ENCODE results near the gene DCAF8L2.
"Not testable (repeated sequence)": the region's sequence is repeated elsewhere in the genome, so short reads cannot be mapped to it uniquely, and the experiment has no call there.

DCAF8L2 gene

GRCh38 chrX:27675493-27675892, 85.3 kb downstream of the DCAF8L2 start:
- no peaks in the 10 kb centered on the region for H3K9me3 ChIP-seq (ENCODE audit: control insufficient read depth, low read length)
- no peak for DNase-seq (ENCODE audit: low read depth)
- no peaks in the 10 kb centered on the region for H3K4me1 ChIP-seq (ENCODE audit: control insufficient read depth, insufficient read depth, low read length)
- H3K36me3 ChIP-seq (ENCODE audit: control insufficient read depth, insufficient read depth, low read length, severe bottlenecking): no peaks in the 10 kb centered on the region
- peaks cover 9% of the 10 kb centered on the region for H3K27me3 ChIP-seq (replicated peaks; ENCODE audit: control insufficient read depth, insufficient read depth, low read length)
- no peak overlapping the region for H3K9ac ChIP-seq (ENCODE audit: low read length)
- no peak overlapping the region for H3K4me3 ChIP-seq (ENCODE audit: low read length)

- no peak overlapping the region for H3K9ac ChIP-seq (ENCODE audit: low read length)
- peaks cover 10% of the 10 kb centered on the region for H3K27me3 ChIP-seq (replicated peaks; ENCODE audit: control insufficient read depth, insufficient read depth, low read length)
- H3K9me3 ChIP-seq (ENCODE audit: control insufficient read depth, low read length): no peaks in the 10 kb centered on the region
- H3K4me3 ChIP-seq (ENCODE audit: low read length): no peak overlapping the region
- no peak for DNase-seq (ENCODE audit: low read depth)
- peaks cover 5% of the 10 kb centered on the region for H3K4me1 ChIP-seq (ENCODE audit: control insufficient read depth, insufficient read depth, low read length)
- H3K36me3 ChIP-seq (ENCODE audit: control insufficient read depth, insufficient read depth, low read length, severe bottlenecking): no peaks in the 10 kb centered on the region
These were observed 89.1 kb downstream of the DCAF8L2 start for GRCh38 chrX:27679281-27679680.

- no peak overlapping the region for H3K9ac ChIP-seq (ENCODE audit: low read length)
- DNase-seq (ENCODE audit: low read depth): no peak
- no peaks in the 10 kb centered on the region for H3K36me3 ChIP-seq (ENCODE audit: control insufficient read depth, insufficient read depth, low read length, severe bottlenecking)
These were observed 90.6 kb downstream of the DCAF8L2 start for GRCh38 chrX:27680726-27681125.

GRCh38 chrX:27683566-27684208, 93.5 kb downstream of the DCAF8L2 start:
- not testable (repeated sequence) for H3K36me3 ChIP-seq (ENCODE audit: control insufficient read depth, insufficient read depth, low read length, severe bottlenecking); H3K4me3 ChIP-seq (ENCODE audit: low read length); H3K4me1 ChIP-seq (ENCODE audit: control insufficient read depth, insufficient read depth, low read length); H3K9ac ChIP-seq (ENCODE audit: low read length); H3K27me3 ChIP-seq (replicated peaks; ENCODE audit: control insufficient read depth, insufficient read depth, low read length); H3K9me3 ChIP-seq (ENCODE audit: control insufficient read depth, low read length)
- DNase-seq (ENCODE audit: low read depth): peak; percentile 1

More at GRCh38 chrX:27680726-27681125, 90.6 kb downstream of the DCAF8L2 start:
- H3K4me3 ChIP-seq (ENCODE audit: low read length): no peak overlapping the region
- peaks cover 5% of the 10 kb centered on the region for H3K4me1 ChIP-seq (ENCODE audit: control insufficient read depth, insufficient read depth, low read length)
- H3K9me3 ChIP-seq (ENCODE audit: control insufficient read depth, low read length): no peaks in the 10 kb centered on the region
- H3K27me3 ChIP-seq (replicated peaks; ENCODE audit: control insufficient read depth, insufficient read depth, low read length): peaks cover 10% of the 10 kb centered on the region

GRCh38 chrX:27694667-27695066, 104.5 kb downstream of the DCAF8L2 start:
- Histone ChIP-seq H3K36me3 (ENCODE audit: control insufficient read depth, insufficient read depth, low read length, severe bottlenecking) (no peaks in the 10 kb centered on the region), H3K9me3 (ENCODE audit: control insufficient read depth, low read length) (no peaks in the 10 kb centered on the region), H3K9ac (ENCODE audit: low read length) (no peak overlapping the region), H3K4me3 (ENCODE audit: low read length) (no peak overlapping the region), H3K4me1 (ENCODE audit: control insufficient read depth, insufficient read depth, low read length) (no peaks in the 10 kb centered on the region), H3K27me3 (replicated peaks; ENCODE audit: control insufficient read depth, insufficient read depth, low read length) (no peaks in the 10 kb centered on the region)
- DNase-seq (ENCODE audit: low read depth): no peak

- Histone ChIP-seq H3K27me3 (replicated peaks; ENCODE audit: control insufficient read depth, insufficient read depth, low read length) (no peaks in the 10 kb centered on the region), H3K36me3 (ENCODE audit: control insufficient read depth, insufficient read depth, low read length, severe bottlenecking) (no peaks in the 10 kb centered on the region), H3K9ac (ENCODE audit: low read length) (no peak overlapping the region), H3K4me1 (ENCODE audit: control insufficient read depth, insufficient read depth, low read length) (no peaks in the 10 kb centered on the region), H3K4me3 (ENCODE audit: low read length) (no peak overlapping the region), H3K9me3 (ENCODE audit: control insufficient read depth, low read length) (peaks cover 7% of the 10 kb centered on the region)
- no peak for DNase-seq (ENCODE audit: low read depth)
These were observed 116.4 kb downstream of the DCAF8L2 start for GRCh38 chrX:27706526-27706925.

- Histone ChIP-seq H3K9me3 (ENCODE audit: control insufficient read depth, low read length) (no peaks in the 10 kb centered on the region), H3K4me1 (ENCODE audit: control insufficient read depth, insufficient read depth, low read length) (no peaks in the 10 kb centered on the region), H3K9ac (ENCODE audit: low read length) (no peak overlapping the region), H3K4me3 (ENCODE audit: low read length) (no peak overlapping the region), H3K27me3 (replicated peaks; ENCODE audit: control insufficient read depth, insufficient read depth, low read length) (no peaks in the 10 kb centered on the region), H3K36me3 (ENCODE audit: control insufficient read depth, insufficient read depth, low read length, severe bottlenecking) (no peaks in the 10 kb centered on the region)
- DNase-seq (ENCODE audit: low read depth): no peak
These were observed 125.5 kb downstream of the DCAF8L2 start for GRCh38 chrX:27715610-27716009.

- Histone ChIP-seq H3K9ac (ENCODE audit: low read length) (no peak overlapping the region), H3K36me3 (ENCODE audit: control insufficient read depth, insufficient read depth, low read length, severe bottlenecking) (no peaks in the 10 kb centered on the region), H3K27me3 (replicated peaks; ENCODE audit: control insufficient read depth, insufficient read depth, low read length) (no peaks in the 10 kb centered on the region), H3K4me1 (ENCODE audit: control insufficient read depth, insufficient read depth, low read length) (peaks cover 4% of the 10 kb centered on the region), H3K4me3 (ENCODE audit: low read length) (no peak overlapping the region), H3K9me3 (ENCODE audit: control insufficient read depth, low read length) (no peaks in the 10 kb centered on the region)
- DNase-seq (ENCODE audit: low read depth): no peak
These were observed 138.1 kb downstream of the DCAF8L2 start for GRCh38 chrX:27728291-27728690.

- H3K4me3 ChIP-seq (ENCODE audit: low read length): no peak overlapping the region
- no peaks in the 10 kb centered on the region for H3K9me3 ChIP-seq (ENCODE audit: control insufficient read depth, low read length)
- no peak for DNase-seq (ENCODE audit: low read depth)
- peaks cover 5% of the 10 kb centered on the region for H3K4me1 ChIP-seq (ENCODE audit: control insufficient read depth, insufficient read depth, low read length)
- no peaks in the 10 kb centered on the region for H3K36me3 ChIP-seq (ENCODE audit: control insufficient read depth, insufficient read depth, low read length, severe bottlenecking)
- H3K27me3 ChIP-seq (replicated peaks; ENCODE audit: control insufficient read depth, insufficient read depth, low read length): no peaks in the 10 kb centered on the region
- H3K9ac ChIP-seq (ENCODE audit: low read length): no peak overlapping the region
These were observed 141.8 kb downstream of the DCAF8L2 start for GRCh38 chrX:27731962-27732361.

GRCh38 chrX:27735914-27736313, 145.8 kb downstream of the DCAF8L2 start:
- no peak for DNase-seq (ENCODE audit: low read depth)
- Histone ChIP-seq H3K4me1 (ENCODE audit: control insufficient read depth, insufficient read depth, low read length) (peaks cover 2% of the 10 kb centered on the region), H3K9me3 (ENCODE audit: control insufficient read depth, low read length) (no peaks in the 10 kb centered on the region), H3K9ac (ENCODE audit: low read length) (no peak overlapping the region), H3K4me3 (ENCODE audit: low read length) (no peak overlapping the region), H3K36me3 (ENCODE audit: control insufficient read depth, insufficient read depth, low read length, severe bottlenecking) (no peaks in the 10 kb centered on the region), H3K27me3 (replicated peaks; ENCODE audit: control insufficient read depth, insufficient read depth, low read length) (no peaks in the 10 kb centered on the region)

- no peak for DNase-seq (ENCODE audit: low read depth)
- H3K27me3 ChIP-seq (replicated peaks; ENCODE audit: control insufficient read depth, insufficient read depth, low read length): no peaks in the 10 kb centered on the region
- H3K36me3 ChIP-seq (ENCODE audit: control insufficient read depth, insufficient read depth, low read length, severe bottlenecking): no peaks in the 10 kb centered on the region
- H3K4me3 ChIP-seq (ENCODE audit: low read length): no peak overlapping the region
- no peaks in the 10 kb centered on the region for H3K9me3 ChIP-seq (ENCODE audit: control insufficient read depth, low read length)
- H3K4me1 ChIP-seq (ENCODE audit: control insufficient read depth, insufficient read depth, low read length): peaks cover 2% of the 10 kb centered on the region
- H3K9ac ChIP-seq (ENCODE audit: low read length): no peak overlapping the region
These were observed 150.8 kb downstream of the DCAF8L2 start for GRCh38 chrX:27740933-27741332.

- H3K36me3 ChIP-seq (ENCODE audit: control insufficient read depth, insufficient read depth, low read length, severe bottlenecking); H3K9ac ChIP-seq (ENCODE audit: low read length); H3K27me3 ChIP-seq (replicated peaks; ENCODE audit: control insufficient read depth, insufficient read depth, low read length); H3K4me1 ChIP-seq (ENCODE audit: control insufficient read depth, insufficient read depth, low read length); H3K9me3 ChIP-seq (ENCODE audit: control insufficient read depth, low read length); DNase-seq (ENCODE audit: low read depth); H3K4me3 ChIP-seq (ENCODE audit: low read length): not testable (repeated sequence)
These were observed 153.4 kb downstream of the DCAF8L2 start for GRCh38 chrX:27743521-27743920.

Data from adipocyte (in vitro differentiated cells).